Transverse colon (tissue), 4 donors: ENCODE data around the gene ZNF740. TPM values are rescaled to one million over a fixed set of nuclear protein-coding genes. Genes with fewer than 3 reads are reported as not detected.

ENCODE experiments used
- DNase-seq: peaks from one replicate; pipeline ENCODE4 v3.0.0-alpha.2; 2019
- H3K27ac ChIP-seq, 4 donors: fragments of 200-600 bp; sonication (generic); 2 replicates each; pipeline ENCODE4 v1.5.1; 2016 to 2018; ENCODE audit warnings: inconsistent platforms in 4 of 4
- H3K27me3 ChIP-seq: fragments of 200-600 bp; sonication (generic); 2 replicates; pipeline ENCODE4 v1.5.1; 2017; ENCODE audit warnings: inconsistent platforms
- H3K36me3 ChIP-seq, 4 donors: fragments of 200-600 bp; sonication (generic); 2 replicates each; pipeline ENCODE4 v1.5.1; 2017 to 2019; ENCODE audit warnings: inconsistent platforms in 4 of 4
- H3K4me1 ChIP-seq, 4 donors: fragments of 200-600 bp; sonication (generic); 2 replicates each; pipeline ENCODE4 v1.5.1; 2017 to 2020; ENCODE audit warnings: inconsistent platforms in 4 of 4
- H3K4me3 ChIP-seq, 4 donors: fragments of 200-600 bp; sonication (generic); 1 replicate in 1 of 4; 2 replicates in 3 of 4; pipeline versions ENCODE4 v1.5.1 to v1.6.1; 2017 to 2019; ENCODE audit warnings: inconsistent platforms in 4 of 4
- H3K9me3 ChIP-seq, 2 donors: fragments of 200-600 bp; sonication (generic); 2 replicates each; pipeline ENCODE4 v1.5.1; 2017 to 2019; ENCODE audit warnings: inconsistent platforms in 2 of 2
- EP300 ChIP-seq: sonication (generic); formaldehyde crosslinking; IDR thresholded peaks from one replicate; pipeline ENCODE4 v1.6.1; 2017; ENCODE audit warnings: antibody characterized with exemption, low read depth
- POLR2A ChIP-seq: fragments of 450-650 bp; IDR thresholded peaks from one replicate; pipeline ENCODE4 v1.6.1; 2016; ENCODE audit warnings: antibody characterized with exemption, mild to moderate bottlenecking, moderate library complexity
- POLR2AphosphoS5 ChIP-seq, 3 donors: sonication (generic); formaldehyde crosslinking; IDR thresholded peaks; one replicate each; pipeline ENCODE4 v1.6.1; 2016; ENCODE audit warnings: antibody characterized with exemption in 3 of 3
- WGBS, 2 donors: methylation state at CpG; one replicate each; pipeline ENCODE4 v1.1.5; 2018; ENCODE audit warnings: low coverage in 1 of 2; 5-methylcytosine and 5-hydroxymethylcytosine counted together
- in situ Hi-C, 4 donors: fragments of 200-750 bp; cut with MboI; loops; one replicate each; pipeline versions ENCODE4 v1.15.0 to v1.15.1; 2017; ENCODE audit warnings: low sequenced_read_pairs in 3 of 4, low pct_ligation_motif_present in 1 of 4, low pct_unique_long_range_greater_than_20kb in 1 of 4
- intact Hi-C: fragments of 100-400 bp; cut with DNase I; formaldehyde crosslinking; loops from one replicate; pipeline ENCODE4 v1.15.1; 2023; ENCODE audit warnings: low total_unique reads
- small RNA-seq, 4 donors: library from RNA; depleted of rRNA; stranded (forward); fragments of <200 nt; gene quantifications; one replicate each; pipeline ENCODE3, GENCODE V24; 2016
- total RNA-seq, 4 donors: library from RNA; depleted of rRNA; stranded (reverse); fragments of >200 nt; gene quantifications; one replicate each; pipeline ENCODE4 v1.1.0, GENCODE V29; 2016
- TF ChIP-seq, protein P1 (sequence below), 5 experiments: fragments of 200-600 bp in 3 of 5; fragments of 450-650 bp in 2 of 5; sonication (generic) in 3 of 5; IDR thresholded peaks; 1 replicate in 2 of 5; 2 replicates in 3 of 5; pipeline ENCODE4 v1.5.1; 2016 to 2017; ENCODE audit warnings: antibody characterized with exemption in 5 of 5, inconsistent platforms in 3 of 5, mild to moderate bottlenecking in 2 of 5, moderate library complexity in 1 of 5

Gene ZNF740
- total RNA-seq, 4 donors from 2014 or later, result 9.7 to 21.9 (median 16.3) TPM

- intact Hi-C loops (no loop called here), in situ Hi-C loops (no loop called here)
- H3K9me3 ChIP-seq, result no peaks in the 10 kb centered on the region
- no peaks in the 10 kb centered on the region for H3K36me3 ChIP-seq
- no peak overlapping the region for H3K4me3 ChIP-seq
- 76 to 82% methylated on average over 5 to 10 of the region's 11 CpGs for WGBS, 2 donors
- H3K27me3 ChIP-seq, result peaks cover 14% of the 10 kb centered on the region
- no peak for DNase-seq
- peaks cover 0 to 3% (median 0%) of the 10 kb centered on the region in 4 donors for H3K4me1 ChIP-seq
- TF ChIP-seq POLR2A, result no peak
- TF ChIP-seq, protein P1, sequence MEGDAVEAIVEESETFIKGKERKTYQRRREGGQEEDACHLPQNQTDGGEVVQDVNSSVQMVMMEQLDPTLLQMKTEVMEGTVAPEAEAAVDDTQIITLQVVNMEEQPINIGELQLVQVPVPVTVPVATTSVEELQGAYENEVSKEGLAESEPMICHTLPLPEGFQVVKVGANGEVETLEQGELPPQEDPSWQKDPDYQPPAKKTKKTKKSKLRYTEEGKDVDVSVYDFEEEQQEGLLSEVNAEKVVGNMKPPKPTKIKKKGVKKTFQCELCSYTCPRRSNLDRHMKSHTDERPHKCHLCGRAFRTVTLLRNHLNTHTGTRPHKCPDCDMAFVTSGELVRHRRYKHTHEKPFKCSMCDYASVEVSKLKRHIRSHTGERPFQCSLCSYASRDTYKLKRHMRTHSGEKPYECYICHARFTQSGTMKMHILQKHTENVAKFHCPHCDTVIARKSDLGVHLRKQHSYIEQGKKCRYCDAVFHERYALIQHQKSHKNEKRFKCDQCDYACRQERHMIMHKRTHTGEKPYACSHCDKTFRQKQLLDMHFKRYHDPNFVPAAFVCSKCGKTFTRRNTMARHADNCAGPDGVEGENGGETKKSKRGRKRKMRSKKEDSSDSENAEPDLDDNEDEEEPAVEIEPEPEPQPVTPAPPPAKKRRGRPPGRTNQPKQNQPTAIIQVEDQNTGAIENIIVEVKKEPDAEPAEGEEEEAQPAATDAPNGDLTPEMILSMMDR (IDR thresholded peaks at IDR 0.05), result no peak
- no peak for TF ChIP-seq EP300
- no peak for TF ChIP-seq POLR2AphosphoS5 (IDR thresholded peaks at IDR 0.05)
- no peak overlapping the region for H3K27ac ChIP-seq
These were observed 61.3 kb downstream of the ZNF740 start for GRCh38 chr12:53241623-53242412.

- peaks cover 0 to 3% (median 0%) of the 10 kb centered on the region in 4 donors for H3K4me1 ChIP-seq
- no peaks in the 10 kb centered on the region for H3K9me3 ChIP-seq
- DNase-seq, result no peak
- intact Hi-C loops (no loop called here), in situ Hi-C loops (no loop called here)
- H3K36me3 ChIP-seq, result no peaks in the 10 kb centered on the region
- 20 to 52% methylated on average over 1 of the region's 1 CpG for whole genome bisulfite sequencing, 2 donors
- no peak overlapping the region for H3K27ac ChIP-seq
- TF ChIP-seq, protein P1 (IDR thresholded peaks at IDR 0.05), result no peak
- no peak for TF ChIP-seq POLR2AphosphoS5 (IDR thresholded peaks at IDR 0.05)
- no peak for TF ChIP-seq EP300
- peaks cover 14% of the 10 kb centered on the region for H3K27me3 ChIP-seq
- H3K4me3 ChIP-seq, result no peak overlapping the region
These were observed 63.8 kb downstream of the ZNF740 start for GRCh38 chr12:53244337-53244736.

Small RNA genes within 50 kb of the gene (small RNA-seq; reads per million reads assigned to genes)
- gene HIGD1AP1 (0 to 0.36 (median 0) reads per million in 4 donors), gene RNU6-333P (0 reads per million in 4 donors)

Other genes starting within 250 kb of the ZNF740 start
- 100 to 1,000 TPM; 367 to 813 (median 541) TPM for gene KRT18, start 231.6 kb upstream of the ZNF740 start, total RNA-seq
- 100 to 1,000 TPM; 175 to 383 (median 261) TPM for gene EIF4B, start 174.3 kb upstream of the ZNF740 start, total RNA-seq
- 100 to 1,000 TPM in 2 of 4 donors, 10 to 100 TPM in 2; 48.2 to 397 (median 169) TPM for gene TNS2, start 130.7 kb upstream of the ZNF740 start, total RNA-seq
- gene SPRYD3, start 101.3 kb upstream of the ZNF740 start, total RNA-seq, result 10 to 100 TPM; 10.1 to 27.0 (median 21.9) TPM
- gene IGFBP6, start 83.1 kb upstream of the ZNF740 start, total RNA-seq, result 100 to 1,000 TPM in 1 of 4 donors, 10 to 100 TPM in 3; 38.5 to 106 (median 94.5) TPM
- gene SOAT2, start 77.2 kb upstream of the ZNF740 start, total RNA-seq, result under 1 TPM in 1 of 4 donors, not detected in 3; 0.41 TPM
- 100 to 1,000 TPM in 1 of 4 donors, 10 to 100 TPM in 3; 29.1 to 142 (median 39.2) TPM for gene CSAD, start 203 bp downstream of the ZNF740 start, total RNA-seq
- gene ITGB7, start 26.5 kb downstream of the ZNF740 start, total RNA-seq, result 1 to 10 TPM in 3 of 4 donors, under 1 TPM in 1; 0.60 to 8.3 (median 2.9) TPM
- gene RARG, start 51.5 kb downstream of the ZNF740 start, total RNA-seq, result 10 to 100 TPM in 1 of 4 donors, 1 to 10 TPM in 2, not detected in 1; 2.6 to 15.4 (median 7.6) TPM
- gene ESPL1, start 87.6 kb downstream of the ZNF740 start, total RNA-seq, result 10 to 100 TPM in 3 of 4 donors, 1 to 10 TPM in 1; 6.5 to 31.8 (median 18.8) TPM
- 100 to 1,000 TPM; 244 to 451 (median 381) TPM for gene PFDN5, start 114.8 kb downstream of the ZNF740 start, total RNA-seq
- 10 to 100 TPM; 12.7 to 37.0 (median 24.3) TPM for gene MYG1, start 119.0 kb downstream of the ZNF740 start, total RNA-seq
- 10 to 100 TPM; 31.8 to 51.6 (median 39.9) TPM for gene AAAS, start 140.9 kb downstream of the ZNF740 start, total RNA-seq
- gene SP7, start 155.6 kb downstream of the ZNF740 start, total RNA-seq, result not detected
- gene SP1, start 199.5 kb downstream of the ZNF740 start, total RNA-seq, result 10 to 100 TPM; 32.6 to 80.1 (median 67.1) TPM
- gene AMHR2, start 243.1 kb downstream of the ZNF740 start, total RNA-seq, result under 1 TPM in 1 of 4 donors, not detected in 3; 0.27 TPM